ENCODE measurements around the gene PPM1B. TPM values are rescaled to one million over a fixed set of nuclear protein-coding genes. Genes with fewer than 3 reads are reported as not detected.
"Not testable (repeated sequence)": the region's sequence is repeated elsewhere in the genome, so short reads cannot be mapped to it uniquely, and the experiment has no call there.

Gene PPM1B
- total RNA-seq, 1 experiment from 2014 or later, result 23.1 TPM

DNA sequence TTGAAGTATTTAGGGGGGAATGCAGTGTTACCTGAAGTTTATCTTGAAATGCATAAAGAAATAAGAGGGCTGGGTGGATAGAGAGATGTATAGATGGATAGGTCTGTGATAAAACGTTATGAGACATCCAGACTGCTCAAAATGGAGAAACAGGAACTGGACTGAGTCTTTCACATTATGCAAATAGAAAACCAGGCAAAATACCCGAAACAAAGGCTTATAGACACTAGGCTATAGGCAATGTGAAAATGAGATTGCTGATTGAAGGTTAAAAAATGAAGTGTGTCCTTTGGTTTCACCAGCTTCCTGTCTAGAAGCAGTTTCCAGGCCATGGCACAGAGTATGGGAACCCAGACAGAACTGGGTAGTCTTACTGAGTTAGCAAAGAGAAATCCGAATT is 81.7 kb downstream of the PPM1B start:
- no peak for DNase-seq (ENCODE audit: low spot score)

GRCh38 chr2:44254023-44254422 is 85.3 kb downstream of the PPM1B start:
- DNase-seq (ENCODE audit: low spot score), result no peak

- not testable (repeated sequence) for DNase-seq (ENCODE audit: low spot score)
These were observed 87.0 kb downstream of the PPM1B start for GRCh38 chr2:44255704-44256103.

DNA sequence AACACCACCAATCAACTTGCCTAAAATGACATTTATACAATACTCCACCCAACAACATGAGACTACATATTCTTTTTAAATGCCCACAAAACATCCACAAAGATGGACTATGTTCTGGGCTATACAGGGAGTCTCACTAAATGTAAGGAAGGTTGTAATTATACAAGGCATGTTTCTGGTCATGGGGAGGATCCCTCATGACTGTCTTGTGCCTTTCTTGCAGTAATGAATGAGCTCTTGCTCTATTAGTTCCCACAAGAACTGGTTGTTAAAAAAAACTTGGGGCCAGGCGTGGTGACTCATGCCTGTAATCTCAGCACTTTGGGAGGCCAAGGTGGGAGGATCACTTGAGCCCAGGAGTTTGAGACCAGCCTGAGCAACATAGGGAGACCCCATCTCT is 89.1 kb downstream of the PPM1B start:
- DNase-seq (ENCODE audit: low spot score), result not testable (repeated sequence)

- no peak for DNase-seq (ENCODE audit: low spot score)
These were observed 98.7 kb downstream of the PPM1B start for GRCh38 chr2:44267269-44267795.

DNA sequence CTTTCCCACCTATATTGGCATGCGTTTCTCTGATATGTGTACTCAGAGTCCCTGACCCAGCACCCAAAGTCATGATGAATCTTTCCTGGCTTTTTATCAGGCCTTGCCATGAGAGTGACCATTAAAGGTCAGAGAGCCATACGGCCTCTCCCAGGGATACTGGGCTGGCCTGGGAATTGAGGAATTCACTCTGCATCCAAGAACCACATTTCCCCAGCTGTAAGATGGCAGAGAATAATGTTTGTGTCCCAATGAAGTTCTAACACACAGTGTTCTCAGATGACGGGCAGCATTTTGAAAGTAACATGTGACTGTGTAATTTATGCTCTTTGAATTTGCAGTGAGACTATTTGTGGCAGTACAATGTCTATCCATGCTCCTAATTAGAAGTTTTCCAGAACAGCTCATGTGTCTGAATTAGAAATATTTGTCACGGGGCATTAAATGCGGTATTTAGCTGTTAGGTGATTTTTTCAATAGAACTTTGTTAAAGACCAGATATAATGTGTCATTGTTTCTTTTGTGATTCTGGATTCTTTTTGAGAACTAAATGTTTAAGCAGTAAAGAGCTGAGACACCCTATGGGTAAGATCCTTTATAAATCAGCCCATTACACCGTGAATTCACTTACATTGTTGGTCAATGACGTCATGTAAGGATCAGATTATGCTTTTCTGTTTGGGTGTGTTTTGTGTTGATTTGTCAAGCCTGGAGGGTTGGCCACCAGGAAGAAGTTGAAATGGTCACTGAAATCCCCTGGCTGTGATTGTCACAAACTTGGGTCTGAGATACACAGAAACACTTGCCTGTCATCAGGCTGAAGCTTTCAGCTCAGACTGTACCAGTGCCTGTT is 99.3 kb downstream of the PPM1B start:
- peak; percentile 69 for DNase-seq (ENCODE audit: low spot score)

DNA sequence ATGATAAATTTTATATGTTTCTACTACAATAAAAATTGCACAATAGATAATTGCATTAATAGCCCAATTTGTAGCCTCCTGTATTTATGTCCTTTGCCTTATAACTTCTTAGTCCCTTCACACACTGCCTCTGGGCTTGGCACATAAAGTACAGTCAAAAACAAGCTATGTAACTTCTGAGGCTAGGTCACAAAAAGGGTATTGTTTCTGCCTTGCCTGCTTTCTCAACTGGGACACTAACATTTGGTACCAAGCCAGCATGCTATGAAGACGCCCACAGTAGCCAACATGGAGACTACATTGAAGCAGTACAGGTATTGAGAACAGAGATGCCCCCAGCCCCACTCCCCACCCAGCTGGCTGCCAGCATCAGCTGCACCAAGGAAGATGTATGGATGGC is 101.2 kb downstream of the PPM1B start:
- no peak for DNase-seq (ENCODE audit: low spot score)

- DNase-seq (ENCODE audit: low spot score), result no peak
These were observed 102.6 kb downstream of the PPM1B start for GRCh38 chr2:44271296-44271695.

DNA sequence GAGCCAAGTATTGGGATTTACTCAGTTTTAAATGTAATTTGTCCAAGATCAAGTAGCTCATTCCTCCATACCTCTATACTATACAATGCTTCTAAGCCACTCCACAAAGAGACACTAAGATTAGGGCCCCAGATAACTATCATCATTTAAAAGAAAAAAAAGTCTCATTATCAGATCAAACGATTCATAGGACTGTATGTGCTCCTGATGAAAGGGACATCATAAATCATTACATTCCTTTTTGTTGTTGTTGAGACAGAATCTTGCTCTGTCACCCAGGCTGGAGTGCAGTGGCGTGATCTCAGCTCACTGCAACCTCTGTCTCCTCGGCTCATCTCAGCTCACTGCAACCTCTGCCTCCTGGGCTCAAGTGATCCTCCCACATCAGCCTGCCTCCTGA is 104.4 kb downstream of the PPM1B start:
- DNase-seq (ENCODE audit: low spot score), result no peak

- no peak for DNase-seq (ENCODE audit: low spot score)
These were observed 104.9 kb downstream of the PPM1B start for GRCh38 chr2:44273596-44273995.

DNA sequence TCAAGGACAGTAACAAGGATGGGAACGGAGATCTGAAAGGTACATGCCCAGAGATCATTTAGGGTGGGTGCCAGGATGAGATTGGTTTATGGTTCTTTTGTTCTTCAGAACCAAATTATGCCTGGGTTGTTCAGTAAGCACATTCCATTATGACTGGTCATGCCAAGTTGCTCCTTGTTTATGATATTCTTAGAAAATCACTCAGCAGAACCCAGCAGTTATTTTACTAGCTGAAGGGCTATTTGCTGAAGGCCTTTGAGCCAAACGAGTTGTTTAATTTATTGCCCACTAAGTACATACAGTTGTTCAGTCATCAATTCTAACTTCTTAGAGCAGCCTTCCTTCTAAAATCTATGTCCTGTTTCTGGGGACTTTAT is 107.2 kb downstream of the PPM1B start:
- DNase-seq (ENCODE audit: low spot score), result peak; percentile 27

GRCh38 chr2:44277541-44277940 is 108.9 kb downstream of the PPM1B start:
- no peak for DNase-seq (ENCODE audit: low spot score)

DNA sequence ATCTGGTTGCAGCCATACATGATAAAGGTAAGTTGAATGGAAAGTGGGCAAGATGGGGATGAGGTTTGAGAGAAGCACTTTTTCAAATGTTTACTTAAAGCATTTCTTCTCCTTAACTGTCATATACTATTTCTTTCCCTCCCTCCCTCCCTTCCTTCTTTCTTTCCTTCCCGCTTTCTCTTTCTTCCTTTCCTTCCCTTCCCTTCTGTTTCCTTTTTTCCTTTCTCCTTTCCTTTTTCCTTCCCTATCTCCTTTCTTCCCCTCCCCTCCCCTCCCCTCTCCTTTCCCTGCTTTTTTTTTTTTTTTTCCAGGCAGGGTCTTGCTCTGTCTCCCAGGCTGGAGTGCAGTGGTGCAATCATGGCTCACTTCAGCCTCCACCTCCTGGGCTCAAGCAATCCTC is 112.2 kb downstream of the PPM1B start:
- DNase-seq (ENCODE audit: low spot score), result no peak

Other genes with a start within 250 kb of the PPM1B start
- 39.9 and 50.6 TPM in 2 replicates for gene LRPPRC, start 172.9 kb upstream of the PPM1B start, total RNA-seq (2014; rRNA removed; shearing (Covaris generic))
- 0.04 TPM in 1 of 2 replicates, not detected in the other for gene SLC3A1, start 106.6 kb downstream of the PPM1B start, total RNA-seq (2014; rRNA removed; shearing (Covaris generic))
- 27.2 and 31.1 TPM in 2 replicates for gene PREPL, start 192.6 kb downstream of the PPM1B start, total RNA-seq (2014; rRNA removed; shearing (Covaris generic))
- 3.3 and 4.5 TPM in 2 replicates for gene CAMKMT, start 193.1 kb downstream of the PPM1B start, total RNA-seq (2014; rRNA removed; shearing (Covaris generic))

All from H4 (cell line).